GM10248 (cell line): ENCODE data around the gene MTG2.

Experiments
- CTCF ChIA-PET: fragments of 300-600 bp; sonication (Branson Sonifier 250); formaldehyde crosslinking; extraction: SDS; loops from one replicate; lab custom pipeline; 2021; ENCODE audit warnings: antibody characterized with exemption; lab: Yijun Ruan, JAX
- POLR2A ChIA-PET: fragments of 350-650 bp; sonication (Branson Sonifier 250); formaldehyde crosslinking; extraction: SDS; loops from one replicate; lab custom pipeline; 2020; ENCODE audit warnings: antibody characterized with exemption; lab: Yijun Ruan, JAX
- DNase-seq: peaks from one replicate; pipeline ENCODE4 v3.0.0; 2012; ENCODE audit errors: extremely low spot score
- CTCF ChIP-seq: IDR thresholded peaks from 2 replicates; pipeline ENCODE4 v1.5.1; 2012; ENCODE audit warnings: mild to moderate bottlenecking, low read depth; ENCODE audit errors: extremely low read depth, missing control alignments, control extremely low read depth

The MTG2 gene

GRCh38 chr20:62156592-62157386, 26.0 kb upstream of the MTG2 start:
- CTCF ChIA-PET = interaction anchor here (0.6 to 1.8 kb wide), 6 partner anchors 11 to 148 kb away, joined by 3 to 13 read pairs (median 4); no protein-coding TSS in a partner anchor
- POLR2A ChIA-PET = no interaction called here
- DNase-seq = peak; percentile 84
- TF ChIP-seq CTCF = peak; percentile 64

GRCh38 chr20:62157387-62158087, 25.3 kb upstream of the MTG2 start:
- DNase-seq = no peak
- ChIA-PET CTCF (interaction anchor here (1.4 to 1.8 kb wide), 2 partner anchors 15 to 147 kb away, joined by 4 to 13 read pairs; no protein-coding TSS in a partner anchor), POLR2A (no interaction called here)
- TF ChIP-seq CTCF = no peak

- no peak for DNase-seq
- ChIA-PET CTCF (no interaction called here), POLR2A (no interaction called here)
- TF ChIP-seq CTCF = no peak
These were observed 24.8 kb upstream of the MTG2 start for GRCh38 chr20:62158088-62158400.

GRCh38 chr20:62158541-62158940, 24.3 kb upstream of the MTG2 start:
- DNase-seq = no peak
- CTCF ChIA-PET = no interaction called here
- POLR2A ChIA-PET = no interaction called here
- TF ChIP-seq CTCF = no peak

GRCh38 chr20:62159052-62159451, 23.8 kb upstream of the MTG2 start:
- no peak for TF ChIP-seq CTCF
- ChIA-PET CTCF (no interaction called here), POLR2A (no interaction called here)
- DNase-seq = no peak

- peak; percentile 84 for DNase-seq
- CTCF ChIA-PET = no interaction called here
- POLR2A ChIA-PET = no interaction called here
- no peak for TF ChIP-seq CTCF
These were observed 23.0 kb upstream of the MTG2 start for GRCh38 chr20:62159839-62160238.
